ENCODE measurements around the gene CDC23. TPM values are rescaled to one million over a fixed set of nuclear protein-coding genes. Genes with fewer than 3 reads are reported as not detected.
"Not testable (repeated sequence)": the region's sequence is repeated elsewhere in the genome, so short reads cannot be mapped to it uniquely, and the experiment has no call there.

Gene CDC23
- polyA plus RNA-seq, 1 donor = 33.8 TPM

- no peak for DNase-seq
Measured at GRCh38 chr5:138210985-138211384, 2.1 kb downstream of the CDC23 start.

GRCh38 chr5:138193859-138194258, 19.3 kb downstream of the CDC23 start:
- not testable (repeated sequence) for DNase-seq

GRCh38 chr5:138192826-138193225, 20.3 kb downstream of the CDC23 start:
- DNase-seq = no peak

- DNase-seq = no peak
Measured at GRCh38 chr5:138188626-138189025, 24.5 kb downstream of the CDC23 start.

GRCh38 chr5:138186002-138186447, 27.1 kb downstream of the CDC23 start:
- no peak for DNase-seq

- no peak for DNase-seq
Measured at GRCh38 chr5:138182808-138183207, 30.3 kb downstream of the CDC23 start.

- no peak for DNase-seq
Measured at GRCh38 chr5:138180841-138181240, 32.3 kb downstream of the CDC23 start.

GRCh38 chr5:138180183-138180782, 32.8 kb downstream of the CDC23 start:
- peak; percentile 10 for DNase-seq

GRCh38 chr5:138179277-138179857, 33.8 kb downstream of the CDC23 start:
- no peak for DNase-seq

GRCh38 chr5:138178516-138179276, 34.4 kb downstream of the CDC23 start, which contains the start of the genes BRD8 and KIF20A:
BRD8 (minus strand) TSS chr5:138178630; CDS start chr5:138178614, 16 bp downstream.
KIF20A (plus strand) TSS chr5:138179112; CDS start chr5:138179681, 569 bp downstream.
- peak; percentile 96 for DNase-seq

- DNase-seq = peak; percentile 15
Measured at GRCh38 chr5:138177941-138178515, 35.1 kb downstream of the CDC23 start.

GRCh38 chr5:138170299-138170698, 42.8 kb downstream of the CDC23 start:
- no peak for DNase-seq

GRCh38 chr5:138169124-138169523, 44.0 kb downstream of the CDC23 start:
- no peak for DNase-seq

GRCh38 chr5:138163721-138164120, 49.4 kb downstream of the CDC23 start:
- DNase-seq = no peak

GRCh38 chr5:138160706-138161105, 52.4 kb downstream of the CDC23 start:
- DNase-seq = no peak

GRCh38 chr5:138159666-138160065, 53.5 kb downstream of the CDC23 start:
- no peak for DNase-seq

- DNase-seq = no peak
Measured at GRCh38 chr5:138157626-138158025, 55.5 kb downstream of the CDC23 start.

- not testable (repeated sequence) for DNase-seq
Measured at GRCh38 chr5:138155977-138156376, 57.1 kb downstream of the CDC23 start.

- no peak for DNase-seq
Measured at GRCh38 chr5:138149530-138149929, 63.6 kb downstream of the CDC23 start.

GRCh38 chr5:138148811-138149210, 64.3 kb downstream of the CDC23 start:
- DNase-seq = no peak

GRCh38 chr5:138143578-138143977, 69.5 kb downstream of the CDC23 start:
- DNase-seq = not testable (repeated sequence)

- no peak for DNase-seq
Measured at GRCh38 chr5:138141734-138142133, 71.4 kb downstream of the CDC23 start.

- DNase-seq = no peak
Measured at GRCh38 chr5:138140268-138140667, 72.9 kb downstream of the CDC23 start.
